Fibroblast of villous mesenchyme (primary cell): ENCODE measurements around the gene TCERG1L. TPM values are rescaled to one million over a fixed set of nuclear protein-coding genes. Genes with fewer than 3 reads are reported as not detected.
"Not testable (repeated sequence)": the region's sequence is repeated elsewhere in the genome, so short reads cannot be mapped to it uniquely, and the experiment has no call there.

Source experiments
- DNase-seq: peaks from one replicate; pipeline ENCODE4 v3.0.0-alpha.2; 2010; ENCODE audit warnings: low read depth
- H3K4me3 ChIP-seq: 2 replicates; pipeline ENCODE4 v1.5.1; 2011; ENCODE audit warnings: low read depth, mild to moderate bottlenecking, low read length
- total RNA-seq: library from RNA; depleted of rRNA; stranded (reverse); fragments of >200 nt; gene quantifications from 2 replicates; pipeline ENCODE4 v1.2.3, GENCODE V29; 2012
- TF ChIP-seq, protein P1 (sequence below): IDR thresholded peaks from 2 replicates; pipeline ENCODE4 v1.5.1; 2012; ENCODE audit warnings: low read depth, mild to moderate bottlenecking, low read length; ENCODE audit not compliant: insufficient read depth

The TCERG1L gene
- total RNA-seq, 1 donor, result not detected

DNA sequence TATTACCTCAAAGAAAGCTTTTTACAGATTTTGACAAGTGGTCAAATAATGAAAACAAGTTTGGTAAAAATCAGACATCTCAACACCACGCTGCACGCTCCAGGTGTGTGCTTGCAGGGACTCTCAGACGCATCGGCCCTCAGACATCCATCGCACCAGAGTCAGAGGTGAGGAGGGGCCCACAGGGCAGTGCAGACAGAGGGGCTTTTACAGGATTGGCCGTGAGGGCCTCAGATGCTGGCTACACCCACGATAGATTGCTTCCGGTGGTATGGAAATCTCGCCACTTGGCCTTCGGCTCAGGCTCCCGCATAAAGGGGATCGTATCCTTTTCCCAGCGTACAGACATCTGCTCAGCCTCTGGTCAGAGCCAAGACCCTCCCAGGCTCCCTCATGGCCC, 72.1 kb downstream of the TCERG1L start:
- no peak for DNase-seq
- TF ChIP-seq, protein P1, sequence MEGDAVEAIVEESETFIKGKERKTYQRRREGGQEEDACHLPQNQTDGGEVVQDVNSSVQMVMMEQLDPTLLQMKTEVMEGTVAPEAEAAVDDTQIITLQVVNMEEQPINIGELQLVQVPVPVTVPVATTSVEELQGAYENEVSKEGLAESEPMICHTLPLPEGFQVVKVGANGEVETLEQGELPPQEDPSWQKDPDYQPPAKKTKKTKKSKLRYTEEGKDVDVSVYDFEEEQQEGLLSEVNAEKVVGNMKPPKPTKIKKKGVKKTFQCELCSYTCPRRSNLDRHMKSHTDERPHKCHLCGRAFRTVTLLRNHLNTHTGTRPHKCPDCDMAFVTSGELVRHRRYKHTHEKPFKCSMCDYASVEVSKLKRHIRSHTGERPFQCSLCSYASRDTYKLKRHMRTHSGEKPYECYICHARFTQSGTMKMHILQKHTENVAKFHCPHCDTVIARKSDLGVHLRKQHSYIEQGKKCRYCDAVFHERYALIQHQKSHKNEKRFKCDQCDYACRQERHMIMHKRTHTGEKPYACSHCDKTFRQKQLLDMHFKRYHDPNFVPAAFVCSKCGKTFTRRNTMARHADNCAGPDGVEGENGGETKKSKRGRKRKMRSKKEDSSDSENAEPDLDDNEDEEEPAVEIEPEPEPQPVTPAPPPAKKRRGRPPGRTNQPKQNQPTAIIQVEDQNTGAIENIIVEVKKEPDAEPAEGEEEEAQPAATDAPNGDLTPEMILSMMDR, result no peak
- no peak overlapping the region for H3K4me3 ChIP-seq

DNA sequence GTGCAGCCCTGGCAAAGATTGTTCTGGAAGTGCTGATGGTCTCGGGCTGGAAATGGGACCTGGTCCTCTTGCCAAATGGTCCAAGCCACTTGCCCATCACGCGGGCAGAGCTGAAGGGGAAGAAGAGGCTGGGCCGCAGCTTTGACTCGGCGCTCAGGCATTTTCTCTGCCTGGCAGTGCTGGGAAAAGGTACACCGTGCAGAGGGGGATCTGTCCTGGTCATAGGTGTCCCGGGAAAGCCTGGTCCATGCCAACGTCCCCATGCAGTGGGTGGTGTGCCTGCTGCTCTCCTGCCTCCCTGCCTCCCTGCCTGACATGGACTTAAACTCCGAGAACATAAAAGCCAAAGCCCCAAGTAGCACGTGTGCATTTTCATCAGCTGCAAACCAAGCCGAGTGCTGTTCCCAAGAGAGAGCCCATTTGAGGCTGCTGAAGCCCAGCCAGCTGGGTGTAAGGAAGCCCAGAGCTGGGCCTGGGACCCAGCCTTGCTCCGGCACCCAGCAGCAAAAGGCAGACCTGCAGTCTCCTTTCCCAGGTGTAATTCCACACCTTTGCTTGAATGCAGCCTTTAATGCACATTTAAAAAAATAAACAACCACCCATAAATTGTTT, 72.7 kb downstream of the TCERG1L start:
- no peak for DNase-seq
- no peak overlapping the region for H3K4me3 ChIP-seq
- TF ChIP-seq, protein P1, result no peak

DNA sequence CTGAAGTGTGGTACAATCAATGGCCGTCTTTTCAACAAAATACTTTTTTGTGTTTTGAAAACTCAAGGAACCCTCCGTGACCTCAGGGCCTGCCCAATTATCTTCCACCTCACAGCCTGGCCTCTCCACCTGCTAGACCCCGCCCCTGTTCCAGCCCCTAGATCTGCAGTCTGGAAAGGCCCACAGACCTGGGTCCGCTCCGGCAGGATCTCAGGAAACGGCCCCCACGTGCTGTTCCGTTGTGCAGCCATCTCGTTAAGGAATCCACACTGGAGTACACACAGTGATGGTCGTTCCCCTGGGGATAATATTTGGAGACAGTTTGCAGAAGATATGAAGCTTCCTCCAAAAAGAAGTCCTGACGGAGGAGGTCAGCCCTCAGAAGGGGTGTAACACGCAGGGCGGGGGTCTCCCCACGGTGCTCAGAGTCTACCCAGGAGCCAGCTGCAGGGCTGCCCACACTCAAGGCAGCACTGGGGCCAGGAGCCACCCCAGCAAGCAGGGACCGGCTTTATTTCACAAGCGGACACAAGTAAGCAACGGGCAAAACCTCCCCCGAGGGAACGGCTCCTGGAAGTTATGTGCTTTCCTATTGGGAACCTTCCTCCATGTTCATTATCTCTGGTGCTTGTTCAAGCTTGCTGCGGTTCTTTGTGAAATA, 73.4 kb downstream of the TCERG1L start:
- DNase-seq, result no peak
- H3K4me3 ChIP-seq, result no peak overlapping the region
- TF ChIP-seq, protein P1, result no peak

DNA sequence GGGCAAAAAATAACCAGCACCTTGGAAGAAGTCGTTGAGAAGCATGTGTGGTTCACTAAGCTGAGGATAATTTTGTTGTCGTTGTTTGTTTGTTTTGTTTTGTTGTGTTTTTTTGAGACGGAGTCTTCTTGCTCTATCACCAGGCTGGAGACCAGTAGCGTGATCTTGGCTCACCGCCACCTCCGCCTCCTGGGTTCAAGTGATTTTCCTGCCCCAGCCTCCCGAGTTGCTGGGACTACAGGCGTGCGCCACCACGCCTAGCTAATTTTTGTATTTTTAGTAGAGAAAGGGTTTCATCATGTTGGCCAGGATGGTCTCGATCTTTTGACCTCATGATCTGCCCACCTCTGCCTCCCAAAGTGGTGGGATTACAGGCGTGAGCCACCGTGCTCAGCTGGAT, 76.9 kb downstream of the TCERG1L start:
- DNase-seq, H3K4me3 ChIP-seq: not testable (repeated sequence)

DNA sequence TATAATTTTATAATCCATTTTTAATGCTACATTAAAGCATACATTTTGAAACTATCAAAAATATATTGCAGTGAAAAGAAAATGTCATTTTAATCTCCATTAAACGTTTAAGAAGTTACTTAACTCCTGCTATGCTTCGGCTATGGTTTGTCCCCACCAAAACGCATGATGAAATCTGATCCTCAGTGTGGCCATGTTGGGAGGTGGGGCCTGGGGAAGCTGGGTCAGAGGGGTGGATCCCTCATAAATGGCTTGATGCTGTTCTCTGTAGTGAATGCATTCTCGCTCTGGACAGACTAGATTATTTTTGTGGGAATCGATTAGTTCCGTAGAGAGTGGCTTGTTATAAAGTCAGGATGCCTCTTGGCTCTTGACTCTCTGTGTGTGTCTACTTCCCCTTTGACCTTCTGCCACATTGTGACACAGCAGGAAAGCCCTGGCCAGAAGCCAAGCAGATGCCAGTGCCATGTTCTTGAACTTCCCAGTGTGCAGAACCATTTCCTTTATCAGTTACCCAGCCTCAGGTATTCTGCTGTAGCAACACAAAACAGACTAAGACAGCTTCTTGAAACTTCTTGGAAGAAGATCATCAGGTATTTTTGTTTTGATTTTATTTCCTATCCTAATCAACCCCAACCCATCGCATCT, 77.8 kb downstream of the TCERG1L start:
- no peak for DNase-seq
- H3K4me3 ChIP-seq, result no peak overlapping the region
- TF ChIP-seq, protein P1, result no peak

DNA sequence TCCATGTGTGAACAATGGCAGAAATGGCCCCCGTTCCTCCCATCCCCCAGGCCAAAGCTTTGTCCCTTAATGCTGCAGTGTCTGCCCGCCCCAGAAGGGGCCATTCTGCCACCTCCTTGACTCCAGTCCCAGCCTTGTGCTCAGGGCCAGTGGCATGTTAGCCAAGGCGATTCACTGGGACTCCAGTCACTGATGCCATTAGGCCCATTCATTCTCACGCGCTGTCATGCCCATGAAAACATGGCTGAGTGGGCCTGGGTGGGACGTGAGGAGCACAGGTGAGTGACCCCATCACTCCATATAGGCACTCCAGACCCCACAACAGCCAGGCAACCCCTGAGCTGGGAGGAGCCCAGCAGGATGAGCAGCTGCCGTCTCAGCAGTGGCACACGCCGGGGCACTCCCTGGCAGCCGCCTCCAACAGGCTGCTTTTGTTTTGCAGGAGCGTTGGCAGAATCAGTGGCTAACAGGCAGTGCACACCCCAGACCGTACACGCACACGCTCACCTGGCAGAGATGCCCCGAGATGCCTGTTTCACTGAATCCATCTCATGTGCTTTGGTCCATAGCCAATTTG, 79.5 kb downstream of the TCERG1L start:
- no peak for DNase-seq
- H3K4me3 ChIP-seq, result no peak overlapping the region
- TF ChIP-seq, protein P1, result no peak

DNA sequence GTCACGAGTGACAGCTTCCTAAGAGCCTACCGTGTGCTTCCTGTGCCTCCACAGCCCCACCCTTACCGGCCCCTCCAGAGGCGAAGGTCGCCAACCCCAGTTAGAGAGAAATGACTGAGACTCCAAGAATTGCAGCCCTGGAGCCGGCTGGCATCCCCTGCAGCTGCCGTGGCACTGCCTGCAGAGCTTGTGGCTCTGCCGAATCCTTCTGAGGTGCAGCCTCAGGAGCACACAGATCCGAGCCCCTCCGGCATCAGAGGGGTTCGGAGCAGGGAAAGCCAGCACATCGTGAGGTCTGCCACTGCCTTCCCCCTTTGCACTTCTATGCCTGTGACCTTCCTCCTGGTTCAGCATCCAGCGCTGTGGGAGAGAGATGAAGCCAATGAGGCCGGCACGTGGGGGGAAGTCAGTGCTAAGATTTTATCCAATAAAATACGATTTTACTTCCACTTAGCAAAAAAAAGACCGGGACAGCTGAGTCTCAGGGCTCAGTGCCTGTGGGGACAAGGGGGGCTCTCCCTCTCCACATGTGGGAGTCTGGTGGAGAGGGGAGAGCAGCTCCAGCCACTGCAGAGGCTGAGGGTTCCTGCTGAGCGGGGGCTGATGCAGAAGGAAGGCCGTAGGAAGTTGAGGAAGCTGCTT, 80.1 kb downstream of the TCERG1L start:
- TF ChIP-seq, protein P1, result no peak
- DNase-seq, result no peak
- H3K4me3 ChIP-seq, result no peak overlapping the region
